HTR-8/SVneo (cell line): ENCODE results near the gene ACSF2.
"Not testable (repeated sequence)": the region's sequence is repeated elsewhere in the genome, so short reads cannot be mapped to it uniquely, and the experiment has no call there.

ENCODE experiments used
- DNase-seq: peaks from one replicate; pipeline ENCODE4 v3.0.0; 2011; ENCODE audit warnings: low spot score, mixed read lengths; ENCODE audit not compliant: insufficient read length
- FAIRE-seq: peaks from 2 replicates; lab custom pipeline; 2011; peaks lifted over from hg19 to GRCh38; lab: Jason Lieb, UNC

Gene ACSF2

DNA sequence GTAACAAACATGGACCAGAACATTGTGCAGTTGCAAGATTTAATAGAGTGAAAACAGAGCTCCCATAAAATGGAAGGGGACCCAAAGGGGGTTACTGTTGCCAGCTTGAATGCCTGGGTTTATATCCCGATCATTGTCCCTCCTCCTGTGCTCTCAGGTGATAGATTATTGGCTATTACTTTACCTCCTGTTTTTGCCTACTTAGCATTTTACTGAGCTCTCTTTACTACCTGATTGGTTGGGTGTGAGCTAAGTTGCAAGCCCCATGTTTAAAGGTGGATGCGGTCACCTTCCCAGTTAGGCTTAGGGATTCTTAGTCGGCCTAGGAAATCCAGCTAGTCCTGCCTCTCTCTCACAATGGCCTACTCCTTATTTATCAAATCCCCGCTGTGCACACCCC, 20.7 kb upstream of the ACSF2 start:
- not testable (repeated sequence) for FAIRE-seq, DNase-seq

DNA sequence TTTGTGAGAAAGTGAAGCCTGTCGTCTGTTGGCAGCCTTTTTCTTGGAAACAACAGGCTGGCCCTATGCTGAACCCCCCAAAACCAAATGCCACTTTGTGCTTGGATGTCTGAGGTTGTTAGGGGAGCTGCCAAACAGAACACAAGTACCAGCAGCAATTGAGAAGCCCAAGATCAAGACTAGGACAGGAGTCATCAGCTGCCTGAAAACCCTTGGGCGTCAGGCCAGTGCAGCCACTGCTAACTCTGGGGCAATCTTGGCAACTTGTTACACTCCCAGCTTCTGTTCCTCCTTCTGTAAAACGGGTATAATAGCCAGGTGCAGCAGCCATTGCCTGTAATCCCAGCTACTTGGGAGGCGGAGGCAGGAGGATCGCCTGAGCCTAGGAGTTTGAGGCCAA, 19.4 kb upstream of the ACSF2 start:
- FAIRE-seq (no peak), DNase-seq (no peak)

DNA sequence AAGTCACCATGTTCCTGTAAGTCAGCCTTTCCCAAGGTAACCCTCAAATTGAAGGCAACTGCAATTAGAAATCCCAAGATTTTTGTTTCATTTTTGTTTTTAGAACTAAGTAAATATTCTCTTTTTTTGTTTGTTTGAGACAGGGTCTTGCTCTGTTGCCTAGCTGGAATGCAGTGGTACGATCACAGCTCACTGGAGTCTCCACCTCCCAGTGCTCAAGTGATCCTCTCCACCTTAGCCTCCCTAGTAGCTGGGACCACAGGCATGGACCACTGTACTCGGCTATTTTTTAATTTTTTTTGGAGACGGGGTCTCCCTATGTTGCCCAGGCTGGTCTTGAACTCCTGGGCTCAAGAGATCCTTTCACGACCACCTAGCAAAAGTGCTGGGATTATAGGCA, 18.1 kb upstream of the ACSF2 start:
- no peak for FAIRE-seq
- no peak for DNase-seq

DNA sequence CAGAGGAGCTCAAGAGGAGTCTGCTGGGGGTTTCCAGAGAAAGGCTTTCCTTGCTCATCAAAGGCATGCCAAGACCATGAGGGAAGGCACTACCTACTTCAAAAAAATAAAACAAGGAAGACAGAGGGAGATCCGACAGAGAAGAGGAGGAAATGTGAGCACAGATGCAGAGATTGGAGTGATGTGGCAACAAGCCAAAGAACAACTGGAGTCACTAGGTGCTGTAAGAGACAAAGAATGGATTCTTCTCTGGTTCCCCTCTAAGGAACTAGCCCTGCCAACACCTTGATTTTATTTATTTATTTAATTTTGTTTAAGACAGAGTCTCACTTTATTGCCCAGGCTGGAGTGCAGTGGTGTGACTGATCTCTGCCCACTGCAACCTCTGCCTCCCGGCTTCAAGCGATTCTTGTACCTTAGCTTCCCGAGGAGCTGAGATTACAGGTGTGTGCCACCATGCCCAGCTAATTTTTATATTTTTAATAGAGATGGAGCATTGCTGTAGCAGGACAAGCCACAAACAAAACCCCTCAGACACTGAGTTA, 13.8 kb upstream of the ACSF2 start:
- FAIRE-seq (no peak), DNase-seq (no peak)

DNA sequence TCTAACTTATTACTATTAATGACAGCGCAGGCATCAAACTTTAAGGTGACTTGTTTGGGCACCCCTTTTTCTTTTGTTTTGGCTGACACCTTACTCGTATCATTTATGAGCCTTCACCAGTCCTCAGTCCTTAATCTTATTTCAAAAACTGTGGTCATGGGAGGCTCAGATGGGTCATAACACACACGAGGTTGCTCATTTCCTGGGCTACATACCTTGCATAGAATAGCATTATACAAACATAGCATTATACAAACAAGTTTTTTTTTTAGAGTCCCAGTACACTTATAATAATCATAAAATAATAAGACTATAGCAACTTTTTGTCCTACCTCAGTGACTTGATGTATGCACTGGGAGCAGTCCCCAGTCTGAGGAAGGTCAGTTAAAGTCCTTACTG, 11.2 kb upstream of the ACSF2 start:
- no peak for FAIRE-seq
- DNase-seq, result no peak

DNA sequence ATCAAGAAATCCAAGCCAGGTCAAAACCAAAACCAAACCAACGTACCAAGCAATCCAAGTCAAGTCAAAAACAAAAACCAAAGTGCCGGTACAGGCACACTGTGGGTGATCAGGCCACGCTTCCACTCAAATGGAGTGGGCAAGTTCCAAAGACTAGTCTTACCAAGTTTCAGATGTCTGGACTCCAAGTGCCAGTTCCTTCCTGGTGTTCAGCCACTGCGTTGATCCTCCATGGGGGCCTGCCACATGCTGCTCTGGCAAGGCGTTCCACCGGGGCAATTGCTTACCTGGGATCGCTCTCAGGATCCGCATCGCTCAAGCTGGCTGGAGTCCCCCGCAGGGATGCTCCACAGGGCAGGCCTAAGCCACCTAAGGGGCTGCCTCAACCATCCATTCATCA, 6.4 kb upstream of the ACSF2 start:
- DNase-seq, FAIRE-seq: not testable (repeated sequence)

DNA sequence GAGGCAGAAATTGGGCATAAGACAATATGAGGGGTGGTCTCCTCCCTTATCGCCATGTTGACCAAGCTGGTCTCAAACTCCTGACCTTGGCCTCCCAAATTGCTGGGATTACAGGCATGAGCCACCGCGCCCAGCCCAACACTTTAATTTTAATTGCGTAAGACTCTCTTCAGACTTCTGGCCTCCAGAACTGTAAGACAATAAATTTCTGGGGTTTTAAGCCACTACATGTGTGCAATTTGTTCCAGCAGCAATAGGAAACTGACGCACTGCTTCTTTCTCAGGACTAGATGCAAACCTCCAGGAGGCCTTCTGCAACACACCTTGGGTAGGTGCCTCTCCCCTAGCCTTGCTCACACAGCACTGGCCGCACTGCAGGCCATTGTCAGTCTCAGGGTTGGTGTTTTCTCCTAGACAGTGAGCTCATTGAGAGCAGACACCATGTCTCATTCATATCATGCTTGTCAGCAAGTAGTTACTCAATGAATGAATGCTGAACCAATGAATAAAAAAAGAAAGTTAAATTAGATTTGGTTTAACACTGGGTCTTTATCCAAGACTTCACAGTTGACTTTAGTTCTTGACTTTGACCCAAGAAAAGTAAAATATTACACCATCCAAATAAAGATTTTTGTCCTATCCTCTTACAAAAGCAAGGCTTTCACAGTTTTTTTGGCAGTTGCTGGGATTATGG, 5.5 kb upstream of the ACSF2 start:
- FAIRE-seq (no peak), DNase-seq (no peak)

DNA sequence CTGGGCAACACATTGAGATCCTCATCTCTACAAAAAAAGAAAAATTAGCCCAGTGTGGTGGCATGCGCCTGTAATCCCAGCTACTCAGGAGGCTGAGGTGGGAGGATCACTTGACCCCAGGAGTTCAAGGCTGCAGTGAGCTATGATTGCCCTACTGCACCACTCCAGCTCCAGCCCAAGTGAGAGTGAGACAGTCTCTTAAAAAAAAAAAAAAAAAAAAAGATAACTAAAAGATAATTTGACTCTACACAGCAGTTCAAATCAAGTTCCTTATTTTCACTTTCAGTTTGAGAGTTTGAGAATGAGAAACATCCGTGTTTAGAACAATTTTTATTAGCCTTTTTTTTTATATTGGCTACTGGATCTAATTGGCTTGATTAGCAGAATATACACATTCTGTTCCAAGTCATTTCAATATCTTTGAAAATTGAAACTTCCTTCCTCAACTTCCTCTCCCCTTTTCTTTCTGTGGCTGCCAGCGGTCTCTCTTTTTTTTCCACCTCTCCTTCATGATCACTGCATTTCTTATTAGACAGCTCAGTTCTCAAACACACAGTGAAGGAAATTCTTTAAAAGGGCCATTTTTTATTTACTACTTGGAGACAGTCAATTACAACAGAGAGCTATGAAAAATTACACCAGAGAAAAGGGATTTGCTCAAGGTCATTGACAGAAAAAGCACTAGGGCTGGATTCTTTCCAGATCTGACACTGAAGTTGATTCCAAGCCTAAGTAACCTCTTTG, 4.5 kb upstream of the ACSF2 start:
- no peak for DNase-seq
- no peak for FAIRE-seq

DNA sequence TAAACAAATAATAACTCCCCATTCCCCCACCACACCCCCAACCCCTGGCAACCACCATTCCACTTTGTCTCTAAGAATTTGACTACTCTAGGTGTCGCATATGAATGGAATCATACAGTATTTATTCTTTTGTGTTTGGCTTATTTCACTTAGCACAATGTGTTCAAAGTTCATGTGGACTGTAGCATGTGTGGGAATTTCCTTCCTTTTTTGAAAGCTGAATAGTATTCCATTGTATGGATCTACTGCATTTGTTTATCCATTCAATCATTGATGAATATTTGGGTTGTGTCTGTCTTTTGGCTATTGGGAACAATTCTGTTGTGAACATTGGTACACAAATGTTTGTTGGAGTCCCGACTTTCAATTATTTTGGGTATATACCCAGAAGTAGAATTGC, 3.3 kb upstream of the ACSF2 start:
- FAIRE-seq (no peak), DNase-seq (no peak)

DNA sequence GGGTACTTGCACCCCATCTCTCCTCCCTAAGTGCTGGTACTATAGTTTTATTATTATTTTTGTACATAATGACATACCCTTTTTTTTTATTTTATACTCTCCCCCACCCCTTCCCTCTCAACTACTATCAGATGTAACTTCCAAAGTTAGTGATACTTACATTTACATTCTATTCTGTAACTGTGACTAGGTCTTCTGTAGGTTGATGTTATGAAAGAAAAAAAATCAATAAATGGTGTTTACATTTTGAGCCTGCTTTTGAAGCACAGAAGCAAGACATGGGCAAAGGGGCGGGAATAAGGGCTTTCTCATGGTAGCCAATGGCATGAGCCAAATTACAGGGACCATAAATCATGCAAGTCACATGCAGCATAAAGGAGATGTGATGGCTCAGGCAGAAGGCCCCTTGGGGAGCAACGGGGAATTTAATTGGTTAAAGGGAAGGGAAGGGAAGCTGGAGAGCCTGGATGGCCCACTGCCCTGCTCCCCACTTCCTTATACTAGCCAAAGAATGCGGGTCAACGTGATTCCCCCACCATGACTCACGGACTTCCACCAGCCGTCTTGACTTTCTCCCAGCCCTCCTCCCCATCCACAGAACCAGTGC, 2.4 kb upstream of the ACSF2 start:
- FAIRE-seq, result peak; percentile 69

DNA sequence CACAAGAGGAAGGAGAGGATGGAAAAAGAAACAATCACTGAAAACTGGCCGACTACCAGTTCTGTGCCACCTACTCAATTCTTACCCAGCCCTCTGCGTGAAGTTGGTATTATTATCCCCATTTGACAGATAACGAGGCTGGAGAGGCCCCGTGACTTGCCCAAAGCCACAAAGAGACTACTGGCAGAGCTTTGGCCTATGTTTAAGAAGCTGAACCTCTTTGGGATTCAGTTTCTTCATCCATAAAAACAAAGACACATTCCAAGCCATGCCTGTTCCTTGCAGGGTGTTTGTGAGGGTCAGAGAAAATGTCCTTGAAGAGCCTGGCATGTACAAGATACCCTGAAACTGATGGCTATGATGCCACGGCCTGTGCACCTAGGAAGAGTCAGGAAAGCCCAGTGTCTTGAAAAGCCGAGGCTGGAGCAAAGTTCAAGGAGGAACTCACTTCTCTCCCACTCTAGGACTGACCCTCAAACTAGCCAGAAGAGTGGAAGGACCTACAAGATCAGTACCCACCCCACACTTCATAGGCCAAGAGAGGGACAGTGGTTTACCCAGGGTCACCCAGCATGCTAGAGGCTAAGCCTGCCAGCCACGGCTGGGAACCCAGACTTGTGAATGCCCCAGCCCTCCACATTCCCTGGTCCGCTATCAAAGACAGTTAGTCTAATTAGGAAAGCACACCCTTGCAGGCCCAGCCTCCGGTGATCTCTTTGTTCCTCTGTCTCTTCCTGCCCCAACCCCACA, 1.6 kb upstream of the ACSF2 start:
- FAIRE-seq (no peak), DNase-seq (no peak)

More for the DNA sequence above, 2.4 kb upstream of the ACSF2 start:
- DNase-seq, result peak; percentile 97

DNA sequence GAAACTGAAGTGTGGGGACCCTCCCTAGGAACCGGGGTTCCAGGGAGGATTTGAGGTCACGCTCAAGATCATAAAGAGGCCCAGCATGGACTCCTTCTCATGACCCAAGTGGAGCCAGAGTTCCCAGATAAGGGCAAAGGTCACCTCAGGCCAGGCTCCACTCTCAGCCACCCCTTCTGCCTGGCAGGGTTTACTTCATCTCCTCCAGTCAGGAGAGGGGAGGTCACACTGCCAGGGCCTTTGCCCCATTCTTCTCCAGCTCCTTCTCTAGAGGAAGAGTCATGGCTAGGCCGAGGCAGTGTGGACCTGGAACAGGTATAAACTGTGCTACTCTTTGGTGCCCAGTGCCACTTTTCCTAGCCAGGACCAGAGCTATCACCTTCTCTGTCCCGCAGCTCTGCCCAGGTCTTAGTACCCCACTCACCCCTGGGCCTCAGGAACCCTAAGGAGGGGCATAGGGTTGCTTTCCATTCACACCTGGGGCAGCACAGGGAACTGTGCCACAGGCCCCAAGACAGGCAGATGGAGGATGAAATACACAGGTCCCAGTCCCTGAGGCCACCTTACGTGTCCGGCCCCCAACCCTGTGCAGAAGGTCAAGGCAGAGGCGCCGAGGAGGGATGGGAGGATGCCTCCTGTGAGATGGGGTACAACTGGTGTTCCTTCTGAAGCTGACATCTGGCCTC, 879 bp upstream of the ACSF2 start:
- no peak for DNase-seq
- peak; percentile 33 for FAIRE-seq

DNA sequence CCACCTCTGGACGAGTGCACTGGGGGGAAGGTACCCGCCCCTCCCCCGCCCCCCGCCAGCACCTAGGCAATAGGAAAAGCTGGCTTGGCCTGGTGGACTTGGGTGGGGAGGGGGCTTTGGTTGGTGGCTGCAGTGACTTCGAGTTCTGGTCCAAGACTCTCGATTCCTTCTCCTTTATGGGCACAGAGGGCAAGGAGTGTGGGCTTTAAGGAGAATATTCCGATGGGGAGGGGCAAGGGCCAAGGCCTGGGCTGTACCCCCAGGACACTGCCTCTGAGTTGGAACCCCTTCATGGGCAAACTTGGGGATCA, 409 bp downstream of the ACSF2 start:
- DNase-seq (no peak), FAIRE-seq (no peak)

DNA sequence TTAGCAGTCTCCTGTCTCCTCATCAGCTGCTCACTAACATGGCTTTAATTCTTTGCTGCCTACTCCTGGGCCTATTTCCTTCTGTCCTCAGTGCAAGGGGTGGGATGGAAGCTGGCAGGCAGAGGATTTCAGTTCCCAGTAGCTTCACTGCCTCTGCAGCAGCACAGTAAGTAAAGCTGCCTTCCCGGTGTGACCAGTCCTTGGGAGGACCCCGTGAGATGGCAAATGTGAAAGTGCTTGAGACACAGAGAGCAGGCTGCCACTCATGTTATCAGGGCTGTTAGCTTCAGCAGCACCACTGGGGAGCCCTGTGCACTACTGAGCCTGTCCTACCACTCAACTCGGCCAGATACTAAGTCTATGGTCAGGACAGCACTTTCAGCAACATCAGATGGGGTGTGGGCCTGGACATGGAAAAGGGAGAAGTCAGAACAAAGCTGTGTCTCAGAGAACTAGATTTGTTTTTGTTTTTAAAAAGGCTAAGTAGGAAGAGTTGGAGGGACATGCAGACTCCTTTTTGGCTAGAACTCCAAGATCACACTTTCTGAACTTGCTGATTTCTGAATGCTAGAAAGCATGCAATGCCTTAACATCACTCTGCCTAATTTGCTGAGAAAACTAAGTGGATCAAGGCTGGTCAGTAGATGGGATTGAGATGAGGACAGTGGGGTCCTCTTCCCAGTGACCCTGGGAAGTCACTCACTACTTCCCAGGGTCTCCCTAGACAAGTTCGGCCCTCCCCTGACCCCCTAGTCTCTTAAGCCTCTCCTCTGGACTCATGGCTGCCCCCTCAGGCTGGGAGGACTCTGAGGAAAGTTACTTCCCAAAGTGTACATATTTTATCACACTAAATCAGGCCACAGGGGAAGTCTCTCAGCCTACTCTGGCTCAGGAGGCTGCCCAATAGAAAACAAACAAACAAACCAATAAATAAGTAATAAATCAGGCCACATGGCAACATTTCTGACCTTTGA, 1.1 kb downstream of the ACSF2 start:
- peak; percentile 83 for FAIRE-seq

DNA sequence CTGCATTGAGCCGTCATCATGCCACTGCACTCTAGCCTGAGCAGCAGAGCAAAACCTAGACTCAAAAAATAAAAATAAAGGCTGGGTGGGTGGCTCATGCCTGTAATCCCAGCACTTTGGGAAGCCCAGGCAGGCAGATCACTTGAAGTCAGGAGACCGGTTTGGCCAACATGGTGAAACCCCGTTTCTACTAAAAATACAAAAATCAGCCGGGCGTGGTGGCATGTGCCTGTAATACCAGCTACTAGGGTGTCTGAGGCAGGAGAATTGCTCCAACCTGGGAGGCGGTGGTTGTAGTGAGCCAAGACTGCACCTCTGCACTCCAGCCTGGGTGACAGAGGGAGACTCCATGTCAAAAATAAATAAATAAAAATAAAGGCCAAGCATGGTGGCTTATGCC, 2.1 kb downstream of the ACSF2 start:
- not testable (repeated sequence) for FAIRE-seq, DNase-seq

More for the DNA sequence above, 1.1 kb downstream of the ACSF2 start:
- DNase-seq, result peak; percentile 65

DNA sequence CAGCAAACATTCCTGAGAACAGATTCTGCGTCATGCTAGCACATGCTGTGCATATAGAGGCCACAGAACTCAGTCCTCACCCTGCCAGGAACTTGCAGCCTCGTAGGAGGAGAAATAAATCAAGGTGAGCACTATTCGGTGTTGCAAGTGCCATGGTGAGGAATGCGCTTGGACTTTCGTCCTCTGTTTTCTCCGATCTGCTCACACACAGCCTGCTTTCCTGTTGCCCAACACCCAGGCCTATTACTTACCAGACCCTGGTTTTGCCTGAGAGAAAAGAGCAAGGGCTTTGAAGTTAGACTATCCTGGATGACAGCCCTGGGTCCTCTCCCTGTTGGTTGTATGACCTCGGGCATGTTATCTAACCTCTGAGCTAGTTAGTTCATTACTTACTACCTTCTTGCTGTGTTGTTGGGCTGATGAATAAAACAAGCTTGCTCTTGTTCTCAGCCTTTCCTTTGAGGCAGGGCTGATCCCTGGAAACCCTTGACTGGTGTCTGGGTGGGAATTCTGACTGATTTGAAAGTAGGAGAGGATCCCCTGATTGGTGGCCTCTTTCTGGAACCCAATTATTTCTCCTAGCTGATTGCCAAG, 2.9 kb downstream of the ACSF2 start:
- DNase-seq (no peak), FAIRE-seq (no peak)

DNA sequence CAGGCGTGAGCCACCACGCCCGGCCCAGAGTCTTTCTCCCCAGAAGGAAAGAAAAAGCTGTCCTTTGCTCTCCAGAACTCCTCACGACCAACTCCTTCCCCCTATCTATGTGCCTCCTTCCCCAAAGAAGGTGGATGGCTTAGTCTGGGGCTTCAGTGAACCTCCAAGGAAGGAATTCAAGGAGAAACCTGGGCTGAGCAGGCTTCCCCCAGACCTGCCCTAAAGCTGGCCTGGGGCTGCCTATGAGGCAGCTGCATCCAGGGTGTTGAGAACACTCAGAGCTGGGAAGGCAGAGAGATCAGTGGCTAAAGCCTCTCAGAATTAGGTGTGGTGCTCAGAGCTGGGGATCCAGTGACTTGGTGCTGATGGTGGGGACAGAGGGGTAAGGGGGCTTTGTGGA, 3.8 kb downstream of the ACSF2 start:
- FAIRE-seq (no peak), DNase-seq (no peak)

DNA sequence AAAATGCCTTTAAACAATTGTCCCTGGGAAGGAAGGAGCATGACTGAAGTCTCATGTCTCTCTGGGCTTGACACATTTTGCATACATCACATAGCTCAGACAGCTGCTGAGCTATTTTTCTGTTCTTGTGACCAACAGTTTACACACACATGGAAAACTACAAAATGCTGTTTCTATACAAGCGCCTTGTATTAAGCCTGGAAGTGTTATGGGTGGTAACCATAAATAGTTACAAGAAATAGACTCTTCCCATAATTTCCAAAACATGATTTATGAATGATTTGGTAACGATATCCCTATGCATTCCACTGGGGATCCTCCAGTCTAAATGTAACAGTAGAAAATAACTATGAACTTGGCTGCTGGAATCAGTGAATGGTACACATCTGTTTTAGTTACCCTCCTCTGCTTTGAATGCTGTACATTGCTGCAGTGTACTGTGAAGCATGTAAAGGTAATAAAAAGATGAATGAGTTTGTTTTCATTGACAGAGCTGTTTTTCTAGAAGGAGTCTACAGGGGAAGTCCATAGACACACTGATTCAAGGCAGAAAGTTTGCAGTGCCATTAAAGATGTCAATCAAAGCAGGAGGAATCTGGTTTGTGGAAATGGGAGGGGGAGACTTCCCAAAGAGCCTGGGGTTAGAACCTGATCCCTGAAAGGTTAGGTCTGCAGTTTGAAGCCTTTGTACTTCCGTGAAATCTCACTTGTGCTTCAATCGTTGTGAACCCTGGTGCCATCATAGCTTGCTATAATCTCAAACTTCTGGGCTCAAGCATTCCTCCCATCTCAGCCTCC, 5.0 kb downstream of the ACSF2 start:
- peak; percentile 50 for DNase-seq
- peak; percentile 13 for FAIRE-seq
